Mesenchymal stem cell (in vitro differentiated cells and primary cell): ENCODE data around the gene CLIP1.
A peak's percentile ranks its signal among the peaks of the same experiment; 100 is the strongest.

Source experiments
- DNase-seq: peaks from one replicate; pipeline ENCODE4 v3.0.0-alpha.2; 2013
- H2AFZ ChIP-seq: one replicate; pipeline ENCODE4 v1.6.1; 2013; ENCODE audit warnings: low read depth, mild to moderate bottlenecking, control low read depth, inconsistent platforms, low read length, moderate library complexity
- H2AK5ac ChIP-seq: 2 replicates; pipeline ENCODE4 v1.6.1; 2013; ENCODE audit warnings: low read length, moderate library complexity, mild to moderate bottlenecking, inconsistent platforms; ENCODE audit not compliant: severe bottlenecking
- H2BK120ac ChIP-seq: one replicate; pipeline ENCODE4 v1.6.1; 2013; ENCODE audit warnings: low read depth, mild to moderate bottlenecking, inconsistent platforms, low read length, moderate library complexity
- H2BK12ac ChIP-seq, 2 experiments: one replicate each; pipeline ENCODE4 v1.6.1; 2013; ENCODE audit warnings: inconsistent platforms in 2 of 2, low read length in 2 of 2, mild to moderate bottlenecking in 2 of 2, moderate library complexity in 2 of 2, control low read depth in 1 of 2
- H2BK15ac ChIP-seq: one replicate; pipeline ENCODE4 v1.6.1; 2013; ENCODE audit warnings: mild to moderate bottlenecking, low read depth, inconsistent platforms; ENCODE audit not compliant: poor library complexity, severe bottlenecking
- H2BK5ac ChIP-seq: 2 replicates; pipeline ENCODE4 v1.6.1; 2013; ENCODE audit warnings: low read depth, mild to moderate bottlenecking, low read length, control low read depth, inconsistent platforms; ENCODE audit not compliant: poor library complexity, severe bottlenecking
- H3K14ac ChIP-seq, 2 experiments: one replicate each; pipeline ENCODE4 v1.6.1; 2013; ENCODE audit warnings: inconsistent platforms in 2 of 2, low read length in 2 of 2, control low read depth in 1 of 2, mild to moderate bottlenecking in 1 of 2, moderate library complexity in 1 of 2
- H3K18ac ChIP-seq, 2 experiments: one replicate each; pipeline ENCODE4 v1.6.1; 2013; ENCODE audit warnings: inconsistent platforms in 2 of 2, low read length in 2 of 2, control low read depth in 1 of 2, low read depth in 1 of 2, mild to moderate bottlenecking in 1 of 2
- H3K23ac ChIP-seq, 2 experiments: one replicate each; pipeline ENCODE4 v1.6.1; 2013; ENCODE audit warnings: inconsistent platforms in 2 of 2, low read length in 2 of 2, mild to moderate bottlenecking in 2 of 2, moderate library complexity in 2 of 2, control low read depth in 1 of 2
- H3K27ac ChIP-seq: 2 replicates; pipeline ENCODE4 v1.5.1; 2013; ENCODE audit warnings: mild to moderate bottlenecking, moderate library complexity, low read length, control low read depth, inconsistent platforms; ENCODE audit not compliant: poor library complexity, severe bottlenecking
- H3K27me3 ChIP-seq, 2 experiments: 2 replicates each; pipeline versions ENCODE4 v1.6.1 to v1.7.0; 2013; ENCODE audit warnings: low read length in 2 of 2, mild to moderate bottlenecking in 2 of 2, moderate library complexity in 2 of 2, control low read depth in 1 of 2, inconsistent platforms in 1 of 2; ENCODE audit not compliant: control insufficient read depth in 1 of 2, insufficient read depth in 1 of 2
- H3K36me3 ChIP-seq, 2 experiments: 2 replicates each; pipeline versions ENCODE4 v1.6.1 to v1.7.0; 2013; ENCODE audit warnings: low read length in 2 of 2, control low read depth in 1 of 2, inconsistent platforms in 1 of 2, low read depth in 1 of 2, mild to moderate bottlenecking in 1 of 2; ENCODE audit not compliant: insufficient read depth in 2 of 2, control insufficient read depth in 1 of 2
- H3K4ac ChIP-seq, 2 experiments: one replicate each; pipeline ENCODE4 v1.6.1; 2013; ENCODE audit warnings: inconsistent platforms in 2 of 2, low read length in 2 of 2, mild to moderate bottlenecking in 2 of 2, moderate library complexity in 2 of 2, control low read depth in 1 of 2, low read depth in 1 of 2
- H3K4me1 ChIP-seq: 2 replicates; pipeline ENCODE4 v1.6.1; 2013; ENCODE audit warnings: low read depth, low read length, control low read depth; ENCODE audit not compliant: control insufficient read depth, insufficient read depth
- H3K4me2 ChIP-seq: 2 replicates; pipeline ENCODE4 v1.6.1; 2013; ENCODE audit warnings: low read length, mild to moderate bottlenecking, inconsistent platforms; ENCODE audit not compliant: poor library complexity, severe bottlenecking
- H3K4me3 ChIP-seq, 2 experiments: 2 replicates each; pipeline versions ENCODE4 v1.5.1 to v1.7.0; 2013; ENCODE audit warnings: low read length in 2 of 2, mild to moderate bottlenecking in 2 of 2, control low read depth in 1 of 2, low read depth in 1 of 2; ENCODE audit not compliant: insufficient read depth in 1 of 2
- H3K79me1 ChIP-seq: replicated peaks from 2 replicates; pipeline ENCODE4 v1.6.1; 2013; ENCODE audit warnings: mild to moderate bottlenecking, control low read depth, low read length, inconsistent platforms; ENCODE audit not compliant: poor library complexity, severe bottlenecking
- H3K9ac ChIP-seq: 2 replicates; pipeline ENCODE4 v1.7.0; 2013; ENCODE audit warnings: mild to moderate bottlenecking, low read length, moderate library complexity
- H3K9me3 ChIP-seq: 2 replicates; pipeline ENCODE4 v1.7.0; 2013; ENCODE audit warnings: mild to moderate bottlenecking, low read length; ENCODE audit not compliant: control insufficient read depth
- H4K8ac ChIP-seq: one replicate; pipeline ENCODE4 v1.6.1; 2013; ENCODE audit warnings: inconsistent platforms, mild to moderate bottlenecking, low read length, moderate library complexity
- H4K91ac ChIP-seq: one replicate; pipeline ENCODE4 v1.6.1; 2013; ENCODE audit warnings: mild to moderate bottlenecking, low read length, inconsistent platforms
- WGBS: methylation state at CpG from one replicate; pipeline ENCODE4 v1.1.7; 2013; ENCODE audit warnings: mixed read lengths; 5-methylcytosine and 5-hydroxymethylcytosine counted together

The CLIP1 gene

GRCh38 chr12:122327014-122327413 is 95.5 kb downstream of the CLIP1 start:
- no peak for DNase-seq

DNA sequence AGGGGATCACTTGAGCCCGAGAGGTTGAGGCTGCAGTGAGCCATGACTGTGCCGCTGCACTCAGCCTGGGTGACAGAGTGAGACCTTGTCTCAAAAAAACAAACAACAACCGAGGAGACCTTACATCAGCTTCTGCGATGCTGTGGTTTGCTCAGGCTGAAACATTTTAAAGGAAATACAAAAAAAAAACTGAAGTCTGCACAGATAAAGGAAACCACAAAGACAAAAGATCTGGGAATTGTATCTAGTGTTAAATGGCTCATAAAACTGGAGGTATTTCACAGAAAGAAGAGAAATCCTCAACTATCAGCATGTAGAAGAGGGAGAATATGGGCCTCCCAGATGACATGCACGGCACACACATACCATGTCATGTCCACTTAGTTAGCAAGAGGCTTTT is 95.9 kb downstream of the CLIP1 start:
- H3K4me2 ChIP-seq: no peak overlapping the region
- H4K8ac ChIP-seq: no peak overlapping the region
- H3K27me3 ChIP-seq: no peaks in the 10 kb centered on the region
- DNase-seq: no peak
- H3K4me1 ChIP-seq: peaks cover 9% of the 10 kb centered on the region
- H2AK5ac ChIP-seq: no peak overlapping the region
- H2BK15ac ChIP-seq: no peak overlapping the region
- peak overlapping the region; percentile 3 for H3K27ac ChIP-seq
- no peak overlapping the region for H3K9ac ChIP-seq
- peaks cover 4% of the 10 kb centered on the region for H3K79me1 ChIP-seq
- no peak overlapping the region for H3K14ac ChIP-seq
- H2BK5ac ChIP-seq: no peak overlapping the region
- 93% methylated on average over 2 of the region's 5 CpGs for WGBS
- H4K91ac ChIP-seq: no peak overlapping the region
- no peaks in the 10 kb centered on the region for H3K9me3 ChIP-seq
- H3K4ac ChIP-seq: no peak overlapping the region
- H3K36me3 ChIP-seq: peaks cover 47 to 73% of the 10 kb centered on the region in 2 experiments
- no peak overlapping the region for H3K4me3 ChIP-seq
- H2AFZ ChIP-seq: no peak overlapping the region
- no peak overlapping the region for H2BK12ac ChIP-seq
- H3K18ac ChIP-seq: no peak overlapping the region
- H2BK120ac ChIP-seq: no peak overlapping the region
- no peak overlapping the region for H3K23ac ChIP-seq

More at GRCh38 chr12:122327014-122327413, 95.5 kb downstream of the CLIP1 start:
- WGBS: 97% methylated on average over 1 of the region's 1 CpG
- no peak overlapping the region for H3K27ac ChIP-seq
- no peak overlapping the region for H3K9ac ChIP-seq
- H3K14ac ChIP-seq: no peak overlapping the region
- peaks cover 9% of the 10 kb centered on the region for H3K4me1 ChIP-seq
- no peak overlapping the region for H3K4me2 ChIP-seq
- no peak overlapping the region for H3K23ac ChIP-seq
- H2BK12ac ChIP-seq: no peak overlapping the region
- no peaks in the 10 kb centered on the region for H3K27me3 ChIP-seq
- peaks cover 4% of the 10 kb centered on the region for H3K79me1 ChIP-seq
- H3K9me3 ChIP-seq: no peaks in the 10 kb centered on the region
- peaks cover 49 to 71% of the 10 kb centered on the region in 2 experiments for H3K36me3 ChIP-seq
- H2BK5ac ChIP-seq: no peak overlapping the region
- no peak overlapping the region for H3K4me3 ChIP-seq
- no peak overlapping the region for H2AK5ac ChIP-seq
- no peak overlapping the region for H2BK120ac ChIP-seq
- no peak overlapping the region for H3K18ac ChIP-seq
- H2AFZ ChIP-seq: no peak overlapping the region
- H3K4ac ChIP-seq: no peak overlapping the region
- H2BK15ac ChIP-seq: no peak overlapping the region
- no peak overlapping the region for H4K8ac ChIP-seq
- H4K91ac ChIP-seq: no peak overlapping the region

GRCh38 chr12:122323311-122324019 is 99.0 kb downstream of the CLIP1 start:
- H3K36me3 ChIP-seq: peaks cover 43 to 66% of the 10 kb centered on the region in 2 experiments
- no peak overlapping the region for H3K4me3 ChIP-seq
- H3K9me3 ChIP-seq: no peaks in the 10 kb centered on the region
- H3K18ac ChIP-seq: no peak overlapping the region
- no peak for DNase-seq
- H2AFZ ChIP-seq: no peak overlapping the region
- no peaks in the 10 kb centered on the region for H3K27me3 ChIP-seq
- H3K27ac ChIP-seq: no peak overlapping the region
- no peak overlapping the region for H2BK15ac ChIP-seq
- no peak overlapping the region for H3K4me2 ChIP-seq
- no peak overlapping the region for H2AK5ac ChIP-seq
- H3K23ac ChIP-seq: no peak overlapping the region
- H3K14ac ChIP-seq: no peak overlapping the region
- H3K4me1 ChIP-seq: peaks cover 11% of the 10 kb centered on the region
- H2BK12ac ChIP-seq: no peak overlapping the region
- H4K8ac ChIP-seq: no peak overlapping the region
- no peak overlapping the region for H4K91ac ChIP-seq
- 97% methylated on average over 18 of the region's 18 CpGs for WGBS
- peaks cover 1% of the 10 kb centered on the region for H3K79me1 ChIP-seq
- no peak overlapping the region for H2BK120ac ChIP-seq
- no peak overlapping the region for H3K4ac ChIP-seq
- H3K9ac ChIP-seq: no peak overlapping the region
- no peak overlapping the region for H2BK5ac ChIP-seq

GRCh38 chr12:122322501-122322900 is 100.0 kb downstream of the CLIP1 start:
- DNase-seq: peak; percentile 22
- Histone ChIP-seq H2BK12ac (no peak overlapping the region), H2AFZ (no peak overlapping the region), H3K4me2 (no peak overlapping the region), H3K9me3 (no peaks in the 10 kb centered on the region), H3K36me3 (peaks cover 40 to 65% of the 10 kb centered on the region in 2 experiments), H3K27ac (no peak overlapping the region), H3K23ac (no peak overlapping the region), H3K79me1 (peaks cover 3% of the 10 kb centered on the region), H2BK5ac (no peak overlapping the region), H3K14ac (no peak overlapping the region), H3K27me3 (no peaks in the 10 kb centered on the region), H4K8ac (no peak overlapping the region), H2BK120ac (no peak overlapping the region), H3K4ac (no peak overlapping the region), H4K91ac (no peak overlapping the region), H2BK15ac (no peak overlapping the region), H3K4me3 (no peak overlapping the region), H3K9ac (no peak overlapping the region), H3K18ac (no peak overlapping the region), H3K4me1 (peaks cover 10% of the 10 kb centered on the region), H2AK5ac (no peak overlapping the region)
- 68% methylated on average over 8 of the region's 8 CpGs for WGBS
